HCT116 (cell line): ENCODE results near the gene CHKA.

ENCODE experiments used
- CEBPB ChIP-seq: IDR thresholded peaks from 2 replicates; pipeline ENCODE4 v1.6.1; 2012; ENCODE audit warnings: low read depth
- EZH2 ChIP-seq: fragments of 200-600 bp; sonication (generic); IDR thresholded peaks from 2 replicates; pipeline ENCODE4 v1.6.1; 2017; ENCODE audit warnings: antibody characterized with exemption, mixed run types
- POLR2A ChIP-seq: IDR thresholded peaks from 2 replicates; pipeline ENCODE4 v1.7.0; 2011; ENCODE audit warnings: borderline replicate concordance; ENCODE audit not compliant: insufficient read depth, insufficient read length; ENCODE audit errors: extremely low read depth
- POLR2AphosphoS5 ChIP-seq: IDR thresholded peaks from 2 replicates; pipeline ENCODE4 v1.6.1; 2011; ENCODE audit warnings: mild to moderate bottlenecking, low read depth, low read length, moderate library complexity
- TCF7L2 ChIP-seq: IDR thresholded peaks from 2 replicates; pipeline ENCODE4 v1.7.0; 2011; ENCODE audit warnings: borderline replicate concordance, inconsistent platforms; ENCODE audit not compliant: insufficient read depth, insufficient read length; ENCODE audit errors: extremely low read depth
- TF ChIP-seq, protein P1 (sequence below): IDR thresholded peaks from 2 replicates; pipeline ENCODE4 v1.6.1; 2012; ENCODE audit warnings: low read depth
- TF ChIP-seq, protein P2 (sequence below), 3 experiments: fragments of 200-600 bp in 1 of 3; sonication (generic) in 1 of 3; IDR thresholded peaks in 2 of 3; conservative IDR thresholded peaks in 1 of 3; 2 replicates each; pipeline ENCODE4 v1.5.1; 2012 to 2017; ENCODE audit warnings: low read depth in 2 of 3, low read length in 2 of 3, antibody characterized with exemption in 1 of 3, borderline replicate concordance in 1 of 3, control low read depth in 1 of 3, mild to moderate bottlenecking in 1 of 3, mixed read lengths in 1 of 3, mixed run types in 1 of 3, moderate library complexity in 1 of 3; ENCODE audit not compliant: insufficient read depth in 1 of 3
- TF ChIP-seq, protein P3 (sequence below): IDR thresholded peaks from 2 replicates; pipeline ENCODE4 v1.6.1; 2012

DNA sequence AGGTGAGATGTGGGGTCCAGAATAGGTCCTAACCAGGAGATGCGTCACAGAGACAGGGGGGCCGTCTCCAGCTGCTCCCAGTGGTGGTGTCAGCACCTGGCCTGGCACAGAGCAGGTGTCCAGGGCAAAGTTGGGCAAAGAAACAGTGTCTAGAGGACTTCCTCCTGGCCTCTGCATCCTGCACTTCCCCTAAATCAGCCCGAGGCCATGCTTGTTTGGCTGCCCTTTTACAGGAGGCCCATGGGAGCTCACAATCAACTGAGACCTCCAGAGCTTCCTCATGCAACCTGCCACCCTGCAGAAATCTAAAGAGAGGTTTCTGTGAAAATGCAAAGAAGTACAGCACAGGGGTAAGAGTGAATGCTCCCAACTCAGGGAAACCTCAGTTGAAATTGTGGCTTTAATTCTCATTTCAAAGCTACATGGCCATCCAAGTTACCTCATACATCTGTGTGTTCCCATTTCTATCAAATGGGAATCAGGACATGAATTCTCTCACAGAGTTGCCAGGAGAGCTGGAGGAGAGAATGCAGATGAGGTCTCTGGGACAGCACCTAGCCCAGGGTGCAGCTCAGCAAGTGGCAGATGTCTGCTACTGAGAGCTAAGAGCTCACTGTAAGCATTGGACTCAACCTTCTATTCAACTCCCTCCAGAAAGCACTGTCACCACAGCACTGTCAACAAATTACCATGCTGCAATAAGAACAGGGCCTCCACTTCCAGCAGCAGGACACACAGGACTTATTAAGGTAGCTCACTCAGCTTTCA, 49.7 kb downstream of the CHKA start:
- TF ChIP-seq TCF7L2 (no peak), POLR2AphosphoS5 (no peak), POLR2A (no peak), EZH2 (no peak), CEBPB (no peak)
- TF ChIP-seq, protein P1, sequence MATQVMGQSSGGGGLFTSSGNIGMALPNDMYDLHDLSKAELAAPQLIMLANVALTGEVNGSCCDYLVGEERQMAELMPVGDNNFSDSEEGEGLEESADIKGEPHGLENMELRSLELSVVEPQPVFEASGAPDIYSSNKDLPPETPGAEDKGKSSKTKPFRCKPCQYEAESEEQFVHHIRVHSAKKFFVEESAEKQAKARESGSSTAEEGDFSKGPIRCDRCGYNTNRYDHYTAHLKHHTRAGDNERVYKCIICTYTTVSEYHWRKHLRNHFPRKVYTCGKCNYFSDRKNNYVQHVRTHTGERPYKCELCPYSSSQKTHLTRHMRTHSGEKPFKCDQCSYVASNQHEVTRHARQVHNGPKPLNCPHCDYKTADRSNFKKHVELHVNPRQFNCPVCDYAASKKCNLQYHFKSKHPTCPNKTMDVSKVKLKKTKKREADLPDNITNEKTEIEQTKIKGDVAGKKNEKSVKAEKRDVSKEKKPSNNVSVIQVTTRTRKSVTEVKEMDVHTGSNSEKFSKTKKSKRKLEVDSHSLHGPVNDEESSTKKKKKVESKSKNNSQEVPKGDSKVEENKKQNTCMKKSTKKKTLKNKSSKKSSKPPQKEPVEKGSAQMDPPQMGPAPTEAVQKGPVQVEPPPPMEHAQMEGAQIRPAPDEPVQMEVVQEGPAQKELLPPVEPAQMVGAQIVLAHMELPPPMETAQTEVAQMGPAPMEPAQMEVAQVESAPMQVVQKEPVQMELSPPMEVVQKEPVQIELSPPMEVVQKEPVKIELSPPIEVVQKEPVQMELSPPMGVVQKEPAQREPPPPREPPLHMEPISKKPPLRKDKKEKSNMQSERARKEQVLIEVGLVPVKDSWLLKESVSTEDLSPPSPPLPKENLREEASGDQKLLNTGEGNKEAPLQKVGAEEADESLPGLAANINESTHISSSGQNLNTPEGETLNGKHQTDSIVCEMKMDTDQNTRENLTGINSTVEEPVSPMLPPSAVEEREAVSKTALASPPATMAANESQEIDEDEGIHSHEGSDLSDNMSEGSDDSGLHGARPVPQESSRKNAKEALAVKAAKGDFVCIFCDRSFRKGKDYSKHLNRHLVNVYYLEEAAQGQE = no peak
- TF ChIP-seq, protein P2, sequence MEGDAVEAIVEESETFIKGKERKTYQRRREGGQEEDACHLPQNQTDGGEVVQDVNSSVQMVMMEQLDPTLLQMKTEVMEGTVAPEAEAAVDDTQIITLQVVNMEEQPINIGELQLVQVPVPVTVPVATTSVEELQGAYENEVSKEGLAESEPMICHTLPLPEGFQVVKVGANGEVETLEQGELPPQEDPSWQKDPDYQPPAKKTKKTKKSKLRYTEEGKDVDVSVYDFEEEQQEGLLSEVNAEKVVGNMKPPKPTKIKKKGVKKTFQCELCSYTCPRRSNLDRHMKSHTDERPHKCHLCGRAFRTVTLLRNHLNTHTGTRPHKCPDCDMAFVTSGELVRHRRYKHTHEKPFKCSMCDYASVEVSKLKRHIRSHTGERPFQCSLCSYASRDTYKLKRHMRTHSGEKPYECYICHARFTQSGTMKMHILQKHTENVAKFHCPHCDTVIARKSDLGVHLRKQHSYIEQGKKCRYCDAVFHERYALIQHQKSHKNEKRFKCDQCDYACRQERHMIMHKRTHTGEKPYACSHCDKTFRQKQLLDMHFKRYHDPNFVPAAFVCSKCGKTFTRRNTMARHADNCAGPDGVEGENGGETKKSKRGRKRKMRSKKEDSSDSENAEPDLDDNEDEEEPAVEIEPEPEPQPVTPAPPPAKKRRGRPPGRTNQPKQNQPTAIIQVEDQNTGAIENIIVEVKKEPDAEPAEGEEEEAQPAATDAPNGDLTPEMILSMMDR (IDR thresholded peaks at IDR 0.05 in 2 of 3, conservative IDR thresholded peaks at IDR 0.05 in 1 of 3; ENCODE audit: borderline replicate concordance in 1 of 3, insufficient read depth in 1 of 3, low read depth in 2 of 3, low read length in 2 of 3) = no peak
- TF ChIP-seq, protein P3, sequence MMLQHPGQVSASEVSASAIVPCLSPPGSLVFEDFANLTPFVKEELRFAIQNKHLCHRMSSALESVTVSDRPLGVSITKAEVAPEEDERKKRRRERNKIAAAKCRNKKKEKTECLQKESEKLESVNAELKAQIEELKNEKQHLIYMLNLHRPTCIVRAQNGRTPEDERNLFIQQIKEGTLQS = no peak
